Stomach (tissue), 9 donors: ENCODE measurements around the gene DPP10. TPM values are rescaled to one million over a fixed set of nuclear protein-coding genes. Genes with fewer than 3 reads are reported as not detected.

Experiments
- DNase-seq, 2 donors: peaks; one replicate each; pipeline versions ENCODE4 v3.0.0 to v3.0.0-alpha.2; 2013 to 2019
- H3K27ac ChIP-seq, 5 donors: fragments of 200-600 bp in 4 of 5; sonication (generic) in 4 of 5; one replicate each; pipeline ENCODE4 v1.5.1; 2013 to 2019; ENCODE audit warnings: mild to moderate bottlenecking in 1 of 5, moderate library complexity in 1 of 5
- H3K27me3 ChIP-seq, 3 donors: fragments of 200-600 bp; sonication (generic); one replicate each; pipeline ENCODE4 v1.5.1; 2017 to 2019; ENCODE audit warnings: mixed run types in 1 of 3
- H3K36me3 ChIP-seq, 4 donors: fragments of 200-600 bp; sonication (generic); 1 replicate in 3 of 4; 2 replicates in 1 of 4; pipeline ENCODE4 v1.5.1; 2016 to 2019
- H3K4me1 ChIP-seq, 4 donors: fragments of 200-600 bp; sonication (generic); one replicate each; pipeline ENCODE4 v1.5.1; 2016 to 2019
- H3K4me3 ChIP-seq, 4 donors: fragments of 200-600 bp; sonication (generic) in 3 of 4; one replicate each; pipeline ENCODE4 v1.5.1; 2016 to 2019; ENCODE audit warnings: mild to moderate bottlenecking in 1 of 4
- H3K9me3 ChIP-seq, 4 donors: fragments of 200-600 bp; sonication (generic); one replicate each; pipeline ENCODE4 v1.5.1; 2016 to 2019
- CTCF ChIP-seq, 7 experiments: fragments of 450-650 bp in 4 of 7; fragments of 200-600 bp in 3 of 7; sonication (generic) in 3 of 7; IDR thresholded peaks; one replicate each; pipeline ENCODE4 v1.5.1; 2016 to 2019; ENCODE audit warnings: antibody characterized with exemption in 7 of 7, control low read depth in 2 of 7, mild to moderate bottlenecking in 1 of 7
- EP300 ChIP-seq: sonication (generic); formaldehyde crosslinking; IDR thresholded peaks from one replicate; pipeline ENCODE4 v1.6.1; 2017; ENCODE audit warnings: antibody characterized with exemption
- POLR2A ChIP-seq, 4 donors: fragments of 450-650 bp; IDR thresholded peaks; one replicate each; pipeline ENCODE4 v1.6.1; 2016; ENCODE audit warnings: antibody characterized with exemption in 4 of 4, control low read depth in 2 of 4, mild to moderate bottlenecking in 1 of 4, moderate library complexity in 1 of 4
- POLR2AphosphoS5 ChIP-seq, 3 donors: sonication (generic); formaldehyde crosslinking; IDR thresholded peaks; one replicate each; pipeline ENCODE4 v1.6.1; 2016; ENCODE audit warnings: antibody characterized with exemption in 3 of 3
- WGBS, 5 donors: extraction: QIAGEN DNeasy Blood & Tissue Kit in 3 of 5; methylation state at CpG; one replicate each; pipeline versions ENCODE4 v1.1.5 to v1.1.7; 2013 to 2018; 5-methylcytosine and 5-hydroxymethylcytosine counted together
- intact Hi-C: fragments of 100-400 bp; cut with DNase I; formaldehyde crosslinking; loops from one replicate; pipeline ENCODE4 v1.15.1; 2023; ENCODE audit warnings: low total_unique reads
- polyA plus RNA-seq, 3 donors: library from polyadenylated mRNA; stranded (reverse); fragments of 200-250 nt; gene quantifications; one replicate each; pipeline ENCODE4 v1.2.3, GENCODE V29; 2013
- total RNA-seq, 5 donors: library from RNA; depleted of rRNA; stranded (reverse); fragments of >200 nt; gene quantifications; one replicate each; pipeline versions ENCODE4 v1.1.0 to v1.2.3, GENCODE V29; 2014 to 2016
- donor health status: healthy with polysubstance abuse.
- donor health status: Bipolar disorder and iron deficiency.
- donor health status: healthy.

The DPP10 gene
- total and polyA plus RNA-seq, 8 donors = 0.18 to 15.6 (median 2.0) TPM; not detected in 1

DNA sequence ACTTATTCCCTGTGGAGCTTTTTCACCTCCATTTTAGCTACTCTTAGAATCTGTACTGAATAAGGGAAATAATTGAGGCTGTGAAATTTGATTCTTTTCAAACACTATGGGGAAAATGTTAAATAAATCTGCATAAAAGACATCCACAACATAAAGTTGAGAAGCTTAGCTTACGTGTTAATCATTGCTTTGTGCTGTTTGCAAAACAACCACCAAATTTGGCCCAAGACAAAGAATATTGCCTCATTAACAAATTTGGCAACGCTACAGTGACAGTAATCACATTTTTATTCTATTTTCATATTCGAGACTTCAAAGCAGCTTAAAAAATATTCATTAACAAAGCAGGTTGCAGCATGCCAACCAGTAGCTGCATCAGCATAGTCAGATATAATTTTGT is 437.6 kb downstream of the DPP10 start:
- H3K36me3 ChIP-seq = no peaks in the 10 kb centered on the region
- TF ChIP-seq POLR2A (IDR thresholded peaks at IDR 0.05) (no peak), POLR2AphosphoS5 (IDR thresholded peaks at IDR 0.05) (no peak), EP300 (no peak), CTCF (IDR thresholded peaks at IDR 0.05) (no peak)
- WGBS, 5 donors = 57 to 66% (median 58%) methylated on average over 3 of the region's 3 CpGs
- H3K9me3 ChIP-seq = no peaks in the 10 kb centered on the region
- intact Hi-C loops = no loop called here
- no peaks in the 10 kb centered on the region for H3K27me3 ChIP-seq
- H3K27ac ChIP-seq = no peak overlapping the region
- H3K4me3 ChIP-seq = no peak overlapping the region
- no peak for DNase-seq
- no peaks in the 10 kb centered on the region for H3K4me1 ChIP-seq

- Histone ChIP-seq H3K27ac (no peak overlapping the region), H3K9me3 (peaks cover 0 to 8% (median 0%) of the 10 kb centered on the region in 4 donors), H3K36me3 (no peaks in the 10 kb centered on the region), H3K27me3 (no peaks in the 10 kb centered on the region), H3K4me1 (no peaks in the 10 kb centered on the region), H3K4me3 (no peak overlapping the region)
- DNase-seq = no peak
- WGBS, 5 donors = 61 to 78% (median 67%) methylated on average over 2 of the region's 2 CpGs
- intact Hi-C loops = no loop called here
- TF ChIP-seq CTCF (IDR thresholded peaks at IDR 0.05) = no peak
- TF ChIP-seq POLR2A (IDR thresholded peaks at IDR 0.05) = no peak
- no peak for TF ChIP-seq EP300
- TF ChIP-seq POLR2AphosphoS5 (IDR thresholded peaks at IDR 0.05) = no peak
These were observed 477.5 kb downstream of the DPP10 start for GRCh38 chr2:114919985-114920384.

DNA sequence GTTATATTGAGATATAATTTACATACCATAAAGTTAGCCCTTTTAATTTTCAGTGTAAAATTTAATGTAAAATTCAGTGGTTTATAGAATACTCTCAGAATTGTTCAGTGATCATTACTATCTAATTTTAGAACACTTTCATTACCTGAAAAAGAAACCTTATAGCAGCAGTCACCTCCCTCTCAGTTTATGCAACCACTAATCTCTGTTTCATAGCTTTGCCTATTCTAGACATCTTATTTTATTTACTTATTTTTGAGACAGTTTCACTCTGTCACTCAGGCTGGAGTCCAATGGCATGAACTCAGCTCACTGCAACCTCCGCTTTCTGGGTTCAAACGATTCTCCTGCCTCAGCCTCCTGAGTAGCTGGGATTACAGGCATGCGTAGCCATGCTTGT is 479.6 kb downstream of the DPP10 start:
- no peak overlapping the region for H3K27ac ChIP-seq
- DNase-seq = no peak
- H3K36me3 ChIP-seq = no peaks in the 10 kb centered on the region
- intact Hi-C loops = no loop called here
- no peak overlapping the region for H3K4me3 ChIP-seq
- WGBS, 5 donors = 91 to 97% (median 94%) methylated on average over 3 of the region's 3 CpGs
- H3K27me3 ChIP-seq = no peaks in the 10 kb centered on the region
- no peaks in the 10 kb centered on the region for H3K4me1 ChIP-seq
- TF ChIP-seq POLR2A (IDR thresholded peaks at IDR 0.05) = no peak
- no peak for TF ChIP-seq EP300
- TF ChIP-seq POLR2AphosphoS5 (IDR thresholded peaks at IDR 0.05) = no peak
- TF ChIP-seq CTCF (IDR thresholded peaks at IDR 0.05) = no peak
- H3K9me3 ChIP-seq = peaks cover 0 to 20% (median 7%) of the 10 kb centered on the region in 4 donors

- peaks cover 4 to 50% (median 26%) of the 10 kb centered on the region in 4 donors for H3K9me3 ChIP-seq
- no peaks in the 10 kb centered on the region for H3K36me3 ChIP-seq
- TF ChIP-seq POLR2AphosphoS5 (IDR thresholded peaks at IDR 0.05) (no peak), CTCF (IDR thresholded peaks at IDR 0.05) (no peak), EP300 (no peak), POLR2A (IDR thresholded peaks at IDR 0.05) (no peak)
- H3K4me1 ChIP-seq = no peaks in the 10 kb centered on the region
- no peak for DNase-seq
- no peak overlapping the region for H3K4me3 ChIP-seq
- intact Hi-C loops = no loop called here
- WGBS, 5 donors = 57 to 68% (median 66%) methylated on average over 10 of the region's 10 CpGs
- no peak overlapping the region for H3K27ac ChIP-seq
- no peaks in the 10 kb centered on the region for H3K27me3 ChIP-seq
These were observed 483.1 kb downstream of the DPP10 start for GRCh38 chr2:114925296-114926255.
